Stimulated activated CD8-positive, alpha-beta memory T cell treated with anti-CD3 and anti-CD28 coated beads, Interleukin-12 subunit alpha, Interleukin-12 subunit beta, amount 100 ng/mL, for 24 hours (primary cell): ENCODE measurements around the gene GTF3C5.
"Not testable (repeated sequence)": the region's sequence is repeated elsewhere in the genome, so short reads cannot be mapped to it uniquely, and the experiment has no call there.

Experiments
- DNase-seq: peaks from one replicate; pipeline ENCODE4 v3.0.0-alpha.2; 2020; ENCODE audit errors: extremely low read depth

Gene GTF3C5

GRCh38 chr9:132995879-132996278 lies 34.9 kb upstream of the GTF3C5 start:
- DNase-seq, result no peak

DNA sequence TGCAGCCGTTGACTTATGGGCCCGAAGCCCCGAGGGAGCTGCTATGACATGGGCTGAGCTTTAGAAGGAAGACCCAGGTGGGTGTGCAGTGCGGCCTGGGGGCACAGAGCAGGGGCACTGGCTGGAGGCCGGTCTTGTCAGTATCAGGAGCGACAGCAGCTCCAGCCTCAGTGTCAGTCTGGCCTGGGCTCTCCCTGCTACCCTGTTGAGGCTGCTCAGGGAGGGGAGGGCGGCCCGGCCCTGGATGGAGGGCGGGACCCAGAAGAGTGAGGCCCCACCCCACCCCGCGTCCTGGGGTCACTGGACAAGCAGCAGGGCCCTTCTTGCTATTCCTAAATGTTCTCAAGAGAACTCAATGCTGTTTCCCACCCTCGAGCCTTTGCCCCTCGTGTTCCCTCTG lies 34.3 kb upstream of the GTF3C5 start:
- DNase-seq, result no peak

GRCh38 chr9:132997591-132997990 lies 33.2 kb upstream of the GTF3C5 start:
- DNase-seq, result no peak

DNA sequence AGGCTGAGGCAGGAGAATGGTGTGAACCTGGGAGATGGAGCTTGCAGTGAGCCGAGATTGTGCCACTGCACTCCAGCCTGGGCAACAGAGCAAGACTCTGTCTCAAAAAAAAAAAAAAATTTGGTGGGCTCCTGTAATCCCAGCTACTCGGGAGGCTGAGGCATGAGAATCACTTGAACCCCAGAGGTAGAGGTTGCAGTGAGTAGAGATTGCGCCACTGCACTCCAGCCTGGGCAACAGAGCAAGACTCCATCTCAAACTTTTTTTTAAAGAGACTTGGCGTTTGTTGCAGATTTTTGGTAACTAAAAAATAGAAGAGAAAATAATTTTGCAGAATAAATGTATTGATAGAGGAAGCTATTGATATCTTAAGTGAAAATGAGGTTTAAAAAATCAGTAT lies 32.6 kb upstream of the GTF3C5 start:
- not testable (repeated sequence) for DNase-seq

DNA sequence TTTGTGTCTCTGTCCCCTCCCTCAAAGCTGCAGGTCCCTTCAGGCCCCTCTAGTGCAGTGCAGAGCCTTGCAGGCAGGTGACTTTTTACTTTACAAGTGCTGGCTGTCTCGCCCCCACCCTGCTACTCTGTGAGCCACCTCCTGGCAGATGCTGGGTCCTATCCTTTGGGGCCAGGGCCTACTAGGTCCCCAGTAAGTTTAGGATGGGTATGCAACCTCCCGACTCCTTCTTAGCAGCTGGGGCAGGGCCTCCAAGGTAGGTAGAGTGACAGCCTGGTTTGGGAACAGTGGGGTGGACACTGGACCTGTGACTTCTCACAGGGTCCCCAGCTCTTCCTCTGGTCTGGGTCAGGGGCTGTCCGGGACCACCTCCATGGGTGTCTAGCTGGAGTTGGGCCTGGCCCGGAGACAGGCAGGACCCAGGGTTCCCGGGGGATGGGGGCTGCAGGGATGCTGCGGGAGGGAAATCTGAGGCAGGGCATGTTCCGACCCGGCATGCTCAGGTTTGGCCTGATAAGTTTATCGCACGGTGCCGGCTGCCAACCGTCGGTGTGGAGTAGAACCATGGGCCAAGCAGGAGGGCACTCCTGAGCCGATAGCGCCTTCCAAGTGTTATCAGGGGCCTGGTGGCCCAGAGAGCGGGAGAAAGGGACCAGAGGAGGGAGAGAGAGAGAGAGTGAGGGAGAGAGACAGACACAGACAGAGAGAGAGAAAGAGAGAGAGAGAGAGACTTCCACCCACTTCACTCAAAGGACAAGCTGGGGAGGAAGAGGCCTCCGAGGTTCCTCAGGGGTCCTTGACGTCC lies 31.8 kb upstream of the GTF3C5 start:
- DNase-seq, result no peak

DNA sequence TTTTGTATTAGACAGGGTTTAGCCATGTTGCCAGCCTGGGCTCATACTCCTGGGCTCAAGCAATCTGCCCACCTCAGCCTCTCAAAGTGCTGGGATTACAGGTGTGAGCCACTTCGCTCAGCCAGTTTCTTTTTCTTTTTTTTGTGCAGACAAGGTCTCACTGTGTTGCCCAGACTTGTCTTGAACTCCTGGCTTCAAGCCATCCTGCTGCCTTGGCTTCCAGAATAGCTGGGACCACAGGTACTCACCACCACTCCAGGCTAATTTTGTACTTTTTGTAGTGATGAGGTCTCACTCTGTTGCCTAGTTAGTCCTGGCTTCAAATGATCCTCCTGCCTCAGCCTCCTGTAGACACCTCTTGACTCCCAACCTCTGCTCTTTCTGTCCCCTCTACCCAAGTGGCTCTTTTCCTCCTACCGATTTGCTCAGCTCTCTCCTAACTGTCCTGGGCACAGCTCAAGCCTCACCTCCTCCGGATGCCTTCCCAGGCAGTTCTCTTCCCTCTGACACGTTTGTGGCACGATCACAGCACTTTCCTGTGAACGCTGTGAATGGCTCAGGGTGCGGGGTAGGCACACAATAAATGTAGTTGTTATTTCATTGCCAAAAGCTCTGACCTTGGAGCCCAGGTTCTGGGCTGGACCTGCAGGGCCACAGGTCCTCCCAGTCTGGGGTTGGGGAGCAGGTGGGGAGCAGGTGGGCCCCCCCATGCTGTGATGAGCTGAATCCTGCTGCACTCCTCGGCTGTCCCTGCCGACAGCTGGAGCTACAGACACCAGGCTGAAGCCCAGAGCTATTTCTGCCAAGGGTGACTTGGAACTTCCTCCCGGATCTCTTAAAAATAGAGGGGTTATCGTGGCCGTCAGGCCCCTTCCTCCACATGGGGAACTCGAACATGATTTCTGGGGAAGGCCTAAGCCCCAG lies 28.4 kb upstream of the GTF3C5 start:
- DNase-seq, result no peak

- no peak for DNase-seq
Observed at GRCh38 chr9:133003071-133003461, 27.7 kb upstream of the GTF3C5 start.

GRCh38 chr9:133003671-133004090 lies 27.1 kb upstream of the GTF3C5 start:
- DNase-seq, result no peak

DNA sequence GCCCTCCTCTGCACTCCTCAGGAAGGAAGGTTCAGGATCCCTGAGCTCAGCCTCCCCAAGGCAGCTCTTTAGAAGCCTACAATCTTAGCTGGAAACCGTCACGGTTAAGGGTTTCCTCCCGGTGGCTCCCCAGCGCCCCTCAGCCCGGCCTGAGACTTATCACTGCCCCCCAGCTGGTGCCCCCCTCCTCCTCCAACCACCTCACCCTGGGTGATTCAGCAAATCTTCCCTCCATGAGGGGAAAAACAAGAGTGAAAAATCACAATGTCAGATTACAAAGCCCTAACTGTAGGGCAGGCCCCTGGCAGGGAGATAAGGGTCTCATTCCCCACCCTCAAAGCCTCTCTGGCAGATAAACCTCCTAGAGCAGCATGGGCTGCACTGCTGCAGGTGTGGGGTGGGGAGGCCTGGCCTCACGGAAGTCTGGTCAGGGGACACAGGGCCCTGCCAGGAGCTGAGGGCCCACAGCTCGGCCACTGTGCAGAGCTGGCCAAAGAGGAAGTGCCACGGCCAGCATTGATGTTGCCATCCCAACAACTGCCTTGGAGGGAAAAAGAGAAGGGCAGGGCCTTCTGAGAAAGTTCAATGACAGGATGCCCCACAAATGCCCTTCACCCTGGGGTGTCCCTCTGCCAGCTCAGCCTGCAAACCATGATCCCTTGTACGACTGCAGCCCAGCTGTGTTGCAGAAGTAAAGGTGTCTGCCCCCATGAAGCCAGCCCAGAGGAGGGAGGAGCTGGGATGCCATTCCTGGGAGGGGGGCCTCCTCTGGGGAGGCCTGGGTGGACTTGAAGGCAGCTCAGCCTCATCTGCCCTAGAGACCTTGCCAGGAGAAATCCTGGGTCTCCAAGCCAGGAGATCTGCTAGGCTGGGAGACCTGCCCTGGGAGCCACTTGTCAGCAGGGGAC lies 26.5 kb upstream of the GTF3C5 start:
- DNase-seq, result no peak

GRCh38 chr9:133004999-133005760 lies 25.6 kb upstream of the GTF3C5 start:
- DNase-seq, result no peak

- DNase-seq, result no peak
Observed at GRCh38 chr9:133005957-133006356, 24.8 kb upstream of the GTF3C5 start.

DNA sequence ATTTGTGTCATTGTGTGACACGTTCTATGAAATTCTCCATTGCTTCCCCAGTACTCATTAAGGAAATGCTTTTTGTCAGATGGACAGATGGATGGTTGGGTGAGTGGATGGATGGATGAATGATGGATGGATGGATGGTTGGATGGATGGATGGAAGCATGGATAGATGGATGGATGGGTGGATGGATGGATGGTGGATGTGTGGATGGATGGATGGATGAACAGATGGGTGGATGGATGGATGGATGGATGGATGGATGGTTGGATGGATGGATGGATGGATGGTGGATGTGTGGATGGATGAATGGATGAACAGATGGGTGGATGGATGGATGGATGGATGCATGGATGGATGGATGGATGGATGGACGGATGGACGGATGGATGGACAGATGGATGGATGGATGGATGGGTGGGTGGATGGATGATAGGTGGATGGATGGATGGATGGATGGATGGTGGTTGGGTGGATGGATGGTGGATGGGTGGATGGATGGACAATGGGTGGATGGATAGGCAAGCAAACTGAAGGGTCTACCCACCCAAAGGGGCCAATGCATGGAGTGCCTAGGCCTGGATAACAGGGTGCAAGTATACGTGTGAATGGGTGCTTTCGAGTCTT lies 24.0 kb upstream of the GTF3C5 start:
- DNase-seq, result no peak

DNA sequence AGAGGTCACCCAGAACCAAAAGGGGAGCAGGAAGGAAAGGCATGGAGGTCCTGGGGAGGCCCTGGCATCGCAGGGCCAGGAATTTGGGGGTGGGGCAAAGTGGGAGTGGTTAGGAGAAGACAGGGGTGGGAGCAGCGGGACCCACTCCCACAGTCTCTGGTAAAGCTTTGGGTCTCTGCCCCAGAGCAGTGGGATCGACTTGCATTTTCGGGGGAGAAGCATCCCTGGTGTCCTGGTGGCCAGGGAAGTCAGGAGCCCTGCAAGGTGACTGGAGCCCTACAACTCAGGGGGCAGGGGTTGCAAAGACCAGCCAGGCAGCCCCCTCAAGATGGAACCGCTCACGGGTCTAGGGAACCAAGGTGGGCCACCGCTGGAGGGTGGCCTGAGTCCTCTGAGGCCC lies 22.4 kb upstream of the GTF3C5 start:
- DNase-seq, result no peak

DNA sequence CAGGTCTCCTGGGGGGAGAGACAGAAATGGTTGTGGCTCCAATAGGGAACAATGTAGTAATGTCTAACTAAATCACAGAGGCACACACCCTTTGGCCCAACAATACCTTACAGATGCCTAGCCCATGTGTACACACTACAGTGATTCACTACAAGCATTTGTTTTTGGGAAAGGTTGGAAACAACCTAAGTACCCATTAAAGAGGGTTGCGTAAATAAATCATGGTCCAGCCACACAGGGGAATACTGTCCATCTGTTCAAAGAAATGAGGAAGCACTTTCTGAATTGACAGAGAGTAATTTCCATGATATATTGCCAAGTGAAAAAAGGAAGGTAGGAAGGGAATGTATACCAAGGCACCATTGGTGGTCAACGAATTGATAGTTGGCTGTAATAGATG lies 22.0 kb upstream of the GTF3C5 start:
- no peak for DNase-seq

- DNase-seq, result no peak
Observed at GRCh38 chr9:133009906-133010582, 20.8 kb upstream of the GTF3C5 start.

DNA sequence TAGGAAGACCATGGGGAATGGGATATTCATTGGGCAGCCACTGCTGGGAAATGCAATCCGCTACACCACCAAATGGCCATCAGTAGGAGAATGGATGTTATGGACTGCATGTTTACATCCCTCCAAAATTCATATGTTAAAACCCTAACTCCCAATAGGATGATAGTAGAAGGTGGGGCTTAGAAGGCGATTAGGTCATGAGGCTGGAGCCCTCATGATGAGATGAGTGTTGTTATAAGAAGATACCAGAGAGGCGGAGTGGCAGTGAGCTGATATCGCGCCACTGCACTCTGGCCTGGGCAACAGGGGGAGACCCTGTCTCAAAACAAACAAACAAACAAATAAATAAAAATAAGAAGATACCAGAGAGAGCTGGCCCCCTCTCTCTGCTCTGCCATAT lies 16.1 kb upstream of the GTF3C5 start:
- no peak for DNase-seq

GRCh38 chr9:133023117-133023890 lies 7.5 kb upstream of the GTF3C5 start:
- no peak for DNase-seq

GRCh38 chr9:133026426-133026825 lies 4.4 kb upstream of the GTF3C5 start:
- DNase-seq, result no peak

DNA sequence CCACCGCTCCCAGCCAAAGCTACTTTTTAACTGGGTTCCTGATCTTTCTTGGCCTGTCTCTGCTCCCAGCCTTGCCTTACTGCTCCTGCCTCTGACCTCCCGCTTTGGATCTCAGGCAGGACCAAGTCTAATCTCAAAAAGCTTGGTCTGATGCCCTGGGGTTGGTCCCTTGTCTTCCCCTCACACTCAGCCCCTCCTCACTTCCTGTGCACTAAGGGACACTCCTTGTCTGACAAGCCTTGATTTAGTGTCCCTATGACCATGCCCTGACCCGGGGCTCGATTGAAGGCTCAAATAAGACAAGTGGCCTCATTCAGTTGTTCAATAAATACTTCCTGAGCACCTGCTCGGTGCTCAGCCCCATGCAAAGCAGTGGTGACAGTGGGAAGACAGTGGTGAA lies 3.7 kb upstream of the GTF3C5 start:
- no peak for DNase-seq
